ENCODE data around the gene ATCAY. TPM values are rescaled to one million over a fixed set of nuclear protein-coding genes. Genes with fewer than 3 reads are reported as not detected.

Gene ATCAY
- total RNA-seq = under 1 TPM in 3 of 4 donors, not detected in 1; 0.07 to 0.67 (median 0.12) TPM

- WGBS, 2 donors (ENCODE audit: low coverage in 1 of 2) = 0% methylated on average over 1 to 3 of the region's 49 CpGs
- H3K27me3 ChIP-seq = peaks cover 83% of the 10 kb centered on the region
- no peak for ATAC-seq
- H3K36me3 ChIP-seq = no peaks in the 10 kb centered on the region
- no peaks in the 10 kb centered on the region for H3K9me3 ChIP-seq
- no peak for TF ChIP-seq POLR2AphosphoS5 (IDR thresholded peaks at IDR 0.05)
- TF ChIP-seq, protein P1, sequence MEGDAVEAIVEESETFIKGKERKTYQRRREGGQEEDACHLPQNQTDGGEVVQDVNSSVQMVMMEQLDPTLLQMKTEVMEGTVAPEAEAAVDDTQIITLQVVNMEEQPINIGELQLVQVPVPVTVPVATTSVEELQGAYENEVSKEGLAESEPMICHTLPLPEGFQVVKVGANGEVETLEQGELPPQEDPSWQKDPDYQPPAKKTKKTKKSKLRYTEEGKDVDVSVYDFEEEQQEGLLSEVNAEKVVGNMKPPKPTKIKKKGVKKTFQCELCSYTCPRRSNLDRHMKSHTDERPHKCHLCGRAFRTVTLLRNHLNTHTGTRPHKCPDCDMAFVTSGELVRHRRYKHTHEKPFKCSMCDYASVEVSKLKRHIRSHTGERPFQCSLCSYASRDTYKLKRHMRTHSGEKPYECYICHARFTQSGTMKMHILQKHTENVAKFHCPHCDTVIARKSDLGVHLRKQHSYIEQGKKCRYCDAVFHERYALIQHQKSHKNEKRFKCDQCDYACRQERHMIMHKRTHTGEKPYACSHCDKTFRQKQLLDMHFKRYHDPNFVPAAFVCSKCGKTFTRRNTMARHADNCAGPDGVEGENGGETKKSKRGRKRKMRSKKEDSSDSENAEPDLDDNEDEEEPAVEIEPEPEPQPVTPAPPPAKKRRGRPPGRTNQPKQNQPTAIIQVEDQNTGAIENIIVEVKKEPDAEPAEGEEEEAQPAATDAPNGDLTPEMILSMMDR (IDR thresholded peaks at IDR 0.05) = no peak
- TF ChIP-seq EP300 (IDR thresholded peaks at IDR 0.05) = no peak
- no peak for TF ChIP-seq POLR2A (IDR thresholded peaks at IDR 0.05)
- no peak within 1 kb of the TSS for H3K4me3 ChIP-seq
- peaks cover 0 to 14% (median 0%) of the 10 kb centered on the region in 3 donors for H3K4me1 ChIP-seq
- no peak within 1 kb of the TSS for H3K27ac ChIP-seq
These were observed at the start of gene ATCAY for GRCh38 chr19:3880471-3881271. ATCAY (plus strand) TSS chr19:3880685; CDS start chr19:3885768, 5,083 bp downstream.

- H3K4me3 ChIP-seq = no peak overlapping the region
- no peaks in the 10 kb centered on the region for H3K9me3 ChIP-seq
- H3K27ac ChIP-seq = no peak overlapping the region
- no peaks in the 10 kb centered on the region for H3K4me1 ChIP-seq
- ATAC-seq = no peak
- TF ChIP-seq POLR2A (IDR thresholded peaks at IDR 0.05) (no peak), POLR2AphosphoS5 (IDR thresholded peaks at IDR 0.05) (no peak), EP300 (IDR thresholded peaks at IDR 0.05) (no peak)
- TF ChIP-seq, protein P1 (IDR thresholded peaks at IDR 0.05) = no peak
- H3K27me3 ChIP-seq = peaks cover 51% of the 10 kb centered on the region
- H3K36me3 ChIP-seq = no peaks in the 10 kb centered on the region
- WGBS, 2 donors (ENCODE audit: low coverage in 1 of 2) = 88% methylated on average over 3 of the region's 19 CpGs; no CpG with 5 or more reads in 1 of the 2 donors
These were observed 48.9 kb upstream of the ATCAY start for GRCh38 chr19:3831601-3832000.

- no peak for ATAC-seq
- peaks cover 51% of the 10 kb centered on the region for H3K27me3 ChIP-seq
- H3K27ac ChIP-seq = no peak overlapping the region
- TF ChIP-seq POLR2AphosphoS5 (IDR thresholded peaks at IDR 0.05) (no peak), POLR2A (IDR thresholded peaks at IDR 0.05) (no peak), EP300 (IDR thresholded peaks at IDR 0.05) (no peak)
- TF ChIP-seq, protein P1 (IDR thresholded peaks at IDR 0.05) = no peak
- 75 to 86% methylated on average over 1 to 3 of the region's 6 CpGs for WGBS, 2 donors (ENCODE audit: low coverage in 1 of 2)
- no peak overlapping the region for H3K4me3 ChIP-seq
- H3K9me3 ChIP-seq = no peaks in the 10 kb centered on the region
- H3K4me1 ChIP-seq = no peaks in the 10 kb centered on the region
- H3K36me3 ChIP-seq = no peaks in the 10 kb centered on the region
These were observed 48.5 kb upstream of the ATCAY start for GRCh38 chr19:3832001-3832400.

DNA sequence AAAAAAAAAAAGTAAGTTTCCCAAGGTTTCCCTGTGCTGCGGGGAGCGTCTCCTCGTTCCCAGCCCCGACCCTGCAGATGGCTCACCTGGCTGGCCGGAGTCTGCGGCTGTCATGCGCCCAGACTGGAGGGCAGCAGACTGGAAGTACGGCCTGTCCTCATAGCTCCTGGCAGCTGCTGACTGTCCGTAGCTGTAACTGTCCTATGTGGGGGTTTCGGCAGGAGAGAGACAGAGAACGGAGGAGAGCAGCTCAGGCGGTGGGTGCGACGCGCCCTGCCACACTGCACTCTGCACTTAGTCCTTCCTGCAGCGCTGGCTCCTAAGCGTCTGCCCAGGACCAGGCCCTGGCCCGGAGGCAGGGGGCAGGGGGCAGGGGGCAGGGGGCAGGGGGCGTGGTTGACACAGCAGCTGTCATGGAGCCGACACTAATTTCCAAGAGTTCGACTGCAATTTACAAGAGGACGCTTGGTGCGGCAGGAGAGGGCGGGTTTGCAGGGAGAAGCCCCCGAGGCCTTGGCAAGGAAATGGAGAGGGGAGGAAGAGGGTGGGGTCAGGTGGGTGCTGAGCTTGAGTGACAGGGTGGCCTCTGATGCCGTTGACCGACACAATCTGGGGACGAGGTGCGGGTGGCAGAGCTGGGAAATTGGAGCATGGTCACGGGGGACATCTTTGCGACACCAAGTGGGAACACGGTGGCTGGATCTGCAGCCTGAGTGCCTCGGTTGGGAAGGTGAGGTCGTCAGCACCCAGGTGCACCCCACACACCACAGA lies 46.7 kb upstream of the ATCAY start:
- no peak for TF ChIP-seq EP300 (IDR thresholded peaks at IDR 0.05)
- no peak for TF ChIP-seq POLR2AphosphoS5 (IDR thresholded peaks at IDR 0.05)
- TF ChIP-seq, protein P1 (IDR thresholded peaks at IDR 0.05) = no peak
- no peak for TF ChIP-seq POLR2A (IDR thresholded peaks at IDR 0.05)
- Histone ChIP-seq H3K4me1 (no peaks in the 10 kb centered on the region), H3K4me3 (no peak overlapping the region), H3K27ac (no peak overlapping the region), H3K36me3 (no peaks in the 10 kb centered on the region), H3K27me3 (peaks cover 47% of the 10 kb centered on the region), H3K9me3 (no peaks in the 10 kb centered on the region)
- ATAC-seq = no peak
- 50 to 60% methylated on average over 7 to 13 of the region's 34 CpGs for WGBS, 2 donors (ENCODE audit: low coverage in 1 of 2)

Data from gastroesophageal sphincter (tissue), 4 donors.